Measurements from ENCODE around the gene SPTB. TPM values are rescaled to one million over a fixed set of nuclear protein-coding genes. Genes with fewer than 3 reads are reported as not detected.
A peak's percentile ranks its signal among the peaks of the same experiment; 100 is the strongest.

Gene SPTB
- total RNA-seq, 1 experiment from 2014 or later, result 2.3 TPM

DNA sequence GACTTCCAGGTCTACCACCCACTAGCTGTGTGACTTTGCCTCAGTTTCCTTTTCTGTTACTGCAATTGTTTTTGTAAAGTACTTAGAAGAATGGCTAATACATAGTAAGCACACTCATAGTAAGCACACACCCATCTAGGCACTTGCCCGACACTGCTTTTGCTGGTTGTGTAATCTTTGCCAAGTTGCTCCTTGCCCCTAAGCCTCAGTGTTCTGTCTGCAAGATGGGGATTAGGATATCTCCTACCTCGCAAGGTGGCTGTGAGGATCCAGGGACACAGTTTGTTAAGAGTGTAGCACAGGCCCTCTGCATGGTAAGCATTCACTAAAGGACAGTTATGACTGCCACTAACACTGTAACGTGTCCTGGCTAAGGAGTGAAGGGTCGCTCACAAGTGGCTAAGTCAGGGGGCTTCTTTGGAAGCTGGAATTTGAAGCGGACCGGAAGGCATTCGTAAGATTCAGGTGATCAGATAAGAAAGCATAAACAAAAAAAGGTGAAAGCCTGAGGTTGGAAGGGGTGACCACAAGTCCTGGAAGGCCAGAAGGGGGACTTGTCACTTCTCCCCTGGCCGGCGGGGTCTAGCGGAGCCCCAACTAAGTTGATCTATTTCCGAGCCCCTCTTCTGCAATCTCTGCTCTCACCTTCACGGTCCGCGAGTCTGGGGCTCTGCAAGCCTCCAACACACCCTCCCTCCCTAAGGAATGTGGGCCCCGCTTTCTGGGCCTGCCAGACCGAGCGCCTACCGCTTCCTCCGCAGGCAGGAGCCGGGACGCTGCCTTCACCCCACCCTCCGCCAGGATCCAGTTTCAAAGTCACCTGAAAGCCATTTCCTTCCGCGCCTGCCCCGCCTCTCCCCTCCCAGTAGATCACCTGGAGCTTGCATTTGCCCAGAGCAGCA lies 177.0 kb downstream of the SPTB start:
- Mint-ChIP-seq H3K4me3 (peak overlapping the region; percentile 77 to 87), H3K36me3 (ENCODE audit: insufficient read depth in 1 of 3, low read depth in 3 of 3) (no peaks in the 10 kb centered on the region), H3K9me3 (peaks cover 0 to 3% of the 10 kb centered on the region in 2 experiments; a peak in 1 of 5 replicates), H3K27me3 (ENCODE audit: low read depth) (peaks cover 5% of the 10 kb centered on the region; the same call in 1 of the 2 replicates), H3K27ac (peak overlapping the region; percentile 66 to 87 (median 80)), H3K4me1 (peaks cover 76 to 77% of the 10 kb centered on the region in 2 experiments)
- H3K14ac ChIP-seq (ENCODE audit: insufficient read depth, low read length), result no peak overlapping the region
- H3K56ac ChIP-seq (ENCODE audit: insufficient read length, low read depth, low read length), result no peak overlapping the region
- no CpG with 5 or more reads among the region's 25 CpGs for whole genome bisulfite sequencing (ENCODE audit: extremely low coverage, insufficient read length, low lambda C conversion rate)
- no peak overlapping the region for H2AFZ ChIP-seq (ENCODE audit: low read length)
- H3T11ph ChIP-seq (ENCODE audit: low read length), result no peak overlapping the region
- TF ChIP-seq, protein P1, sequence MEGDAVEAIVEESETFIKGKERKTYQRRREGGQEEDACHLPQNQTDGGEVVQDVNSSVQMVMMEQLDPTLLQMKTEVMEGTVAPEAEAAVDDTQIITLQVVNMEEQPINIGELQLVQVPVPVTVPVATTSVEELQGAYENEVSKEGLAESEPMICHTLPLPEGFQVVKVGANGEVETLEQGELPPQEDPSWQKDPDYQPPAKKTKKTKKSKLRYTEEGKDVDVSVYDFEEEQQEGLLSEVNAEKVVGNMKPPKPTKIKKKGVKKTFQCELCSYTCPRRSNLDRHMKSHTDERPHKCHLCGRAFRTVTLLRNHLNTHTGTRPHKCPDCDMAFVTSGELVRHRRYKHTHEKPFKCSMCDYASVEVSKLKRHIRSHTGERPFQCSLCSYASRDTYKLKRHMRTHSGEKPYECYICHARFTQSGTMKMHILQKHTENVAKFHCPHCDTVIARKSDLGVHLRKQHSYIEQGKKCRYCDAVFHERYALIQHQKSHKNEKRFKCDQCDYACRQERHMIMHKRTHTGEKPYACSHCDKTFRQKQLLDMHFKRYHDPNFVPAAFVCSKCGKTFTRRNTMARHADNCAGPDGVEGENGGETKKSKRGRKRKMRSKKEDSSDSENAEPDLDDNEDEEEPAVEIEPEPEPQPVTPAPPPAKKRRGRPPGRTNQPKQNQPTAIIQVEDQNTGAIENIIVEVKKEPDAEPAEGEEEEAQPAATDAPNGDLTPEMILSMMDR (conservative IDR thresholded peaks at IDR 0.05), result no peak
- no peaks in the 10 kb centered on the region for H3K27me3 ChIP-seq (ENCODE audit: insufficient read depth, low read length)
- H2BK12ac ChIP-seq (ENCODE audit: insufficient read length, low read depth, low read length), result no peak overlapping the region
- no peak overlapping the region for H3K4ac ChIP-seq (ENCODE audit: low read depth, low read length)
- no peak overlapping the region for H2BK5ac ChIP-seq (ENCODE audit: insufficient read length, low read length)
- H3K9ac ChIP-seq (ENCODE audit: extremely low read depth, insufficient read length, low read length), result peak overlapping the region; percentile 70
- no peaks in the 10 kb centered on the region for H4K20me1 ChIP-seq (ENCODE audit: control insufficient read depth, insufficient read depth, insufficient read length)
- H4K5ac ChIP-seq (ENCODE audit: insufficient read length, low read depth, low read length), result peak overlapping the region; percentile 84
- peaks cover 22% of the 10 kb centered on the region; the same call in 1 of the 2 replicates for H3K4me1 ChIP-seq (ENCODE audit: insufficient read depth, low read length)
- H4K8ac ChIP-seq (replicated peaks; ENCODE audit: insufficient read length, low read depth, low read length), result no peak overlapping the region
- H3K9me3 ChIP-seq (ENCODE audit: control insufficient read depth, low read depth, low read length), result no peaks in the 10 kb centered on the region
- H2AK5ac ChIP-seq (ENCODE audit: insufficient read length, low read length), result no peak overlapping the region
- peak overlapping the region; percentile 93 for H3K4me2 ChIP-seq (ENCODE audit: insufficient read depth, insufficient read length, low read length)
- no peaks in the 10 kb centered on the region; the same call in 1 of the 2 replicates for H3K79me2 ChIP-seq (ENCODE audit: insufficient read depth, low read length)
- no peak overlapping the region for H2BK120ac ChIP-seq (ENCODE audit: low read depth, low read length, poor library complexity, severe bottlenecking)
- DNase-seq, result peak; percentile 96
- peaks cover 31% of the 10 kb centered on the region for H3K23me2 ChIP-seq (ENCODE audit: insufficient read length, low read depth, low read length, poor library complexity, severe bottlenecking)
- no peak overlapping the region for H3K27ac ChIP-seq (ENCODE audit: insufficient read length, low read depth, low read length)
- no peak overlapping the region for H2BK20ac ChIP-seq (ENCODE audit: low read depth, low read length, poor library complexity, severe bottlenecking)
- no peak overlapping the region for H4K91ac ChIP-seq (ENCODE audit: insufficient read length, low read depth, low read length)
- no peak overlapping the region for H3K23ac ChIP-seq (ENCODE audit: insufficient read length, low read depth, low read length)
- peak overlapping the region; percentile 75 for H3K18ac ChIP-seq (ENCODE audit: insufficient read length, low read depth, low read length)
- no peak overlapping the region for H2BK15ac ChIP-seq (ENCODE audit: low read depth, low read length)
- H3K79me1 ChIP-seq (ENCODE audit: insufficient read depth, low read depth, low read length, poor library complexity, severe bottlenecking), result no peaks in the 10 kb centered on the region
